IMR-90 (cell line): ENCODE results near the gene KCNF1. TPM values are rescaled to one million over a fixed set of nuclear protein-coding genes. Genes with fewer than 3 reads are reported as not detected.

Experiments used
- ATAC-seq: fragments of 200-7000 bp; cut with Tn5 transposase; 2 replicates; pipeline ENCODE4 v1.9.1; 2020; ENCODE audit warnings: low read depth, mild to moderate bottlenecking, moderate library complexity
- BruUV-seq: library from RNA; stranded (reverse); fragments of 400-500 nt; replicated peaks from 2 replicates; lab custom pipeline; 2021; lab: Mats Ljungman, UMichigan
- CTCF ChIA-PET: fragments of 300-600 bp; formaldehyde crosslinking; extraction: SDS; loops from one replicate; lab custom pipeline; 2021; ENCODE audit warnings: antibody characterized with exemption; lab: Yijun Ruan, JAX
- POLR2A ChIA-PET: fragments of 300-600 bp; sonication (Branson Sonifier 250); formaldehyde crosslinking; loops from one replicate; lab custom pipeline; 2022; ENCODE audit warnings: antibody characterized with exemption; ENCODE audit not compliant: unreplicated experiment; lab: Charles Lee
- DNase-seq: peaks from one replicate; pipeline ENCODE4 v3.0.0; 2013
- H2AFZ ChIP-seq: replicated peaks from 2 replicates; pipeline ENCODE3; 2013; ENCODE audit warnings: low read length, mild to moderate bottlenecking; ENCODE audit not compliant: poor library complexity
- H2AK5ac ChIP-seq: 2 replicates; pipeline ENCODE4 v1.6.1; 2013; ENCODE audit warnings: low read depth, low read length, inconsistent platforms
- H2AK9ac ChIP-seq: replicated peaks from 2 replicates; pipeline ENCODE3; 2013; ENCODE audit warnings: mild to moderate bottlenecking, low read depth, low read length, moderate library complexity; ENCODE audit not compliant: poor library complexity
- H2BK120ac ChIP-seq: 2 replicates; pipeline ENCODE4 v1.6.1; 2013; ENCODE audit warnings: low read depth, low read length, inconsistent platforms
- H2BK15ac ChIP-seq: 3 replicates; pipeline ENCODE4 v1.6.1; 2013; ENCODE audit warnings: low read depth, low read length, inconsistent platforms
- H2BK20ac ChIP-seq: 2 replicates; pipeline ENCODE4 v1.6.1; 2013; ENCODE audit warnings: low read depth, mild to moderate bottlenecking, inconsistent platforms, low read length, moderate library complexity
- H2BK5ac ChIP-seq: 2 replicates; pipeline ENCODE4 v1.6.1; 2013; ENCODE audit warnings: mild to moderate bottlenecking, low read depth, low read length, inconsistent platforms; ENCODE audit not compliant: poor library complexity, severe bottlenecking
- H3K14ac ChIP-seq: replicated peaks from 2 replicates; pipeline ENCODE4 v1.6.1; 2013; ENCODE audit warnings: low read depth, low read length, inconsistent platforms
- H3K18ac ChIP-seq: 2 replicates; pipeline ENCODE4 v1.6.1; 2013; ENCODE audit warnings: low read depth, low read length, control low read depth
- H3K23ac ChIP-seq: 2 replicates; pipeline ENCODE4 v1.6.1; 2013; ENCODE audit warnings: low read depth, low read length, inconsistent platforms
- H3K27ac ChIP-seq: 2 replicates; pipeline ENCODE4 v1.5.1; 2013; ENCODE audit warnings: mild to moderate bottlenecking, control low read depth, low read length; ENCODE audit not compliant: insufficient read depth
- H3K27me3 ChIP-seq: 2 replicates; pipeline ENCODE4 v1.6.1; 2013; ENCODE audit warnings: low read length; ENCODE audit not compliant: control insufficient read depth, insufficient read depth
- H3K36me3 ChIP-seq: 2 replicates; pipeline ENCODE4 v1.6.1; 2013; ENCODE audit warnings: low read length, mixed read lengths; ENCODE audit not compliant: control insufficient read depth, insufficient read depth
- H3K4ac ChIP-seq: 2 replicates; pipeline ENCODE4 v1.6.1; 2013; ENCODE audit warnings: low read depth, low read length, inconsistent platforms
- H3K4me1 ChIP-seq: 2 replicates; pipeline ENCODE4 v1.6.1; 2013; ENCODE audit warnings: low read length, mixed read lengths; ENCODE audit not compliant: control insufficient read depth, insufficient read depth
- H3K4me2 ChIP-seq: 2 replicates; pipeline ENCODE4 v1.6.1; 2013; ENCODE audit warnings: low read depth, mild to moderate bottlenecking, control low read depth, low read length, moderate library complexity
- H3K4me3 ChIP-seq: 2 replicates; pipeline ENCODE4 v1.5.1; 2013; ENCODE audit warnings: low read depth, mild to moderate bottlenecking, control low read depth, low read length, moderate library complexity; ENCODE audit not compliant: insufficient read depth
- H3K56ac ChIP-seq: 2 replicates; pipeline ENCODE4 v1.6.1; 2013; ENCODE audit warnings: low read length, inconsistent platforms; ENCODE audit not compliant: insufficient read depth; ENCODE audit errors: extremely low read depth
- H3K79me1 ChIP-seq, 2 experiments: 2 replicates each; pipeline ENCODE4 v1.6.1; 2013; ENCODE audit warnings: low read length in 2 of 2, inconsistent platforms in 1 of 2, low read depth in 1 of 2
- H3K9ac ChIP-seq: 2 replicates; pipeline ENCODE4 v1.6.1; 2013; ENCODE audit warnings: low read depth, low read length, control low read depth
- H3K9me1 ChIP-seq: 2 replicates; pipeline ENCODE4 v1.6.1; 2013; ENCODE audit warnings: low read length, inconsistent platforms; ENCODE audit not compliant: insufficient read depth
- H3K9me3 ChIP-seq: 2 replicates; pipeline ENCODE4 v1.6.1; 2013; ENCODE audit warnings: low read length; ENCODE audit not compliant: control insufficient read depth, insufficient read depth
- H4K20me1 ChIP-seq: 2 replicates; pipeline ENCODE4 v1.6.1; 2013; ENCODE audit warnings: low read length, inconsistent platforms; ENCODE audit not compliant: insufficient read depth
- H4K5ac ChIP-seq: 2 replicates; pipeline ENCODE4 v1.6.1; 2013; ENCODE audit warnings: mild to moderate bottlenecking, low read depth, low read length, control low read depth
- H4K8ac ChIP-seq, 2 experiments: 2 replicates each; pipeline ENCODE4 v1.6.1; 2013; ENCODE audit warnings: low read depth in 2 of 2, low read length in 2 of 2, control low read depth in 1 of 2, inconsistent platforms in 1 of 2
- H4K91ac ChIP-seq: 2 replicates; pipeline ENCODE4 v1.6.1; 2013; ENCODE audit warnings: low read depth, low read length, inconsistent platforms; ENCODE audit not compliant: insufficient read depth
- BHLHE40 ChIP-seq: fragments of 150-350 bp; IDR thresholded peaks from 2 replicates; pipeline ENCODE4 v1.6.1; 2016; ENCODE audit warnings: mild to moderate bottlenecking, low read depth, low read length
- CEBPB ChIP-seq: IDR thresholded peaks from 2 replicates; pipeline ENCODE4 v1.6.1; 2012; ENCODE audit warnings: low read depth, low read length, improper control_type of control experiment
- CHD1 ChIP-seq: IDR thresholded peaks from 2 replicates; pipeline ENCODE4 v1.6.1; 2012; ENCODE audit warnings: low read depth, low read length, improper control_type of control experiment
- CTCF ChIP-seq: conservative IDR thresholded peaks from 2 replicates; pipeline ENCODE4 v1.5.1; 2012; ENCODE audit warnings: mild to moderate bottlenecking, low read depth, low read length, improper control_type of control experiment
- ELK1 ChIP-seq: fragments of 150-350 bp; IDR thresholded peaks from 2 replicates; pipeline ENCODE4 v1.6.1; 2016; ENCODE audit warnings: low read depth, mild to moderate bottlenecking, low read length, moderate library complexity, borderline replicate concordance
- FOS ChIP-seq: fragments of 150-350 bp; IDR thresholded peaks from 2 replicates; pipeline ENCODE4 v1.6.1; 2016; ENCODE audit warnings: low read depth, low read length
- MAFK ChIP-seq: IDR thresholded peaks from 2 replicates; pipeline ENCODE4 v1.6.1; 2012; ENCODE audit warnings: low read depth, low read length, improper control_type of control experiment
- MAZ ChIP-seq: IDR thresholded peaks from 2 replicates; pipeline ENCODE4 v1.6.1; 2012; ENCODE audit warnings: low read depth, mild to moderate bottlenecking, low read length, improper control_type of control experiment, moderate library complexity, borderline replicate concordance
- MXI1 ChIP-seq: IDR thresholded peaks from 2 replicates; pipeline ENCODE4 v1.6.1; 2012; ENCODE audit warnings: low read depth, mild to moderate bottlenecking, low read length, moderate library complexity, borderline replicate concordance
- NFE2L2 ChIP-seq: fragments of 150-350 bp; IDR thresholded peaks from 2 replicates; pipeline ENCODE4 v1.6.1; 2016; ENCODE audit warnings: low read depth, mild to moderate bottlenecking, low read length
- POLR2A ChIP-seq: IDR thresholded peaks from 2 replicates; pipeline ENCODE4 v1.6.1; 2012; ENCODE audit warnings: mild to moderate bottlenecking, low read depth, low read length
- RAD21 ChIP-seq: IDR thresholded peaks from 2 replicates; pipeline ENCODE4 v1.6.1; 2012; ENCODE audit warnings: low read length, improper control_type of control experiment
- RCOR1 ChIP-seq: IDR thresholded peaks from 2 replicates; pipeline ENCODE4 v1.6.1; 2012; ENCODE audit warnings: mild to moderate bottlenecking, low read length, improper control_type of control experiment; ENCODE audit not compliant: insufficient replicate concordance
- RFX5 ChIP-seq: IDR thresholded peaks from 2 replicates; pipeline ENCODE4 v1.8.0; 2012; ENCODE audit warnings: low read depth, mild to moderate bottlenecking, low read length, moderate library complexity
- SMC3 ChIP-seq: fragments of 150-350 bp; IDR thresholded peaks from 2 replicates; pipeline ENCODE4 v1.6.1; 2016; ENCODE audit warnings: low read depth, mild to moderate bottlenecking, antibody characterized with exemption, low read length, moderate library complexity
- USF2 ChIP-seq: fragments of 150-350 bp; IDR thresholded peaks from 2 replicates; pipeline ENCODE4 v1.6.1; 2017; ENCODE audit warnings: mild to moderate bottlenecking, antibody characterized with exemption, low read length, low read depth
- WGBS, 2 experiments: methylation state at CpG; one replicate each; pipeline versions ENCODE4 v1.1.5 to v1.1.7; 2013; ENCODE audit warnings: missing lambda C conversion rate in 2 of 2; ENCODE audit not compliant: insufficient read length in 1 of 2; ENCODE audit errors: extremely low coverage in 2 of 2; 5-methylcytosine and 5-hydroxymethylcytosine counted together
- dilution Hi-C: fragments of 300-500 bp; cut with HindIII; formaldehyde crosslinking; loops from one replicate; pipeline ENCODE4 v1.14.3; 2018; ENCODE audit warnings: low sequenced_read_pairs; ENCODE audit not compliant: unreplicated experiment
- in situ Hi-C: fragments of 300-500 bp; cut with MboI; formaldehyde crosslinking; loops from 3 replicates; pipeline ENCODE4 v1.14.3; 2019; ENCODE audit warnings: low sequenced_read_pairs, inconsistent platforms, mixed read lengths
- intact Hi-C: fragments of 100-400 bp; cut with micrococcal nuclease; formaldehyde crosslinking; loops from 2 replicates; pipeline ENCODE4 v1.10.0; 2022
- polyA plus RNA-seq, 3 experiments: library from polyadenylated mRNA; depleted of rRNA; stranded (reverse); fragments of >200 nt; gene quantifications; 2 replicates each; pipeline ENCODE4 v1.2.3, GENCODE V29; 2012; ENCODE audit warnings: low replicate concordance in 1 of 3
- total RNA-seq: library from RNA; depleted of rRNA; stranded (reverse); fragments of >200 nt; gene quantifications from 2 replicates; pipeline ENCODE4 v1.2.3, GENCODE V29; 2012

The KCNF1 gene
- total and polyA plus RNA-seq, 2 of the 4 experiments (the other 2 are of a cell fraction), result 0.54 to 1.4 TPM

- Histone ChIP-seq H4K8ac (no peak overlapping the region), H2BK15ac (no peak overlapping the region), H2BK120ac (no peak overlapping the region; the same call in 1 of the 2 replicates), H3K9me1 (peaks cover 4% of the 10 kb centered on the region; the same call in 1 of the 2 replicates), H3K4me3 (no peak overlapping the region), H3K56ac (no peak overlapping the region), H3K4me2 (no peak overlapping the region), H3K9me3 (no peaks in the 10 kb centered on the region), H2BK5ac (no peak overlapping the region), H3K14ac (no peak overlapping the region), H2BK20ac (0 out of 2 replicates have a peak overlapping the region, but pooled peaks have one; percentile 11), H3K4ac (no peak overlapping the region), H2AK5ac (peak overlapping the region; percentile 86), H4K91ac (no peak overlapping the region), H3K27ac (no peak overlapping the region), H3K27me3 (no peaks in the 10 kb centered on the region), H3K23ac (no peak overlapping the region), H3K4me1 (no peaks in the 10 kb centered on the region), H2AFZ (peak overlapping the region; percentile 53), H3K9ac (no peak overlapping the region), H4K5ac (no peak overlapping the region), H4K20me1 (no peaks in the 10 kb centered on the region), H3K79me1 (peaks cover 0 to 23% of the 10 kb centered on the region in 2 experiments; a peak in 2 of 4 replicates), H3K18ac (no peak overlapping the region), H2AK9ac (peak overlapping the region; percentile 35), H3K36me3 (no peaks in the 10 kb centered on the region)
- TF ChIP-seq MAZ, result no peak
- no peak for TF ChIP-seq NFE2L2
- no peak for TF ChIP-seq SMC3
- TF ChIP-seq CHD1, result no peak
- no peak for TF ChIP-seq CEBPB
- no peak for TF ChIP-seq MAFK
- no peak for TF ChIP-seq ELK1
- no peak for TF ChIP-seq FOS
- no peak for TF ChIP-seq POLR2A
- TF ChIP-seq RAD21, result no peak
- no peak for TF ChIP-seq RCOR1
- TF ChIP-seq RFX5, result no peak
- no peak for TF ChIP-seq USF2
- no peak for TF ChIP-seq MXI1
- TF ChIP-seq BHLHE40, result no peak
- no peak for TF ChIP-seq CTCF
- 95% methylated on average over 4 of the region's 11 CpGs; no CpG with 5 or more reads in 1 of the 2 experiments for WGBS, 2 experiments
- DNase-seq, result no peak
- intact Hi-C loops (loop anchor here (2.0 to 5.0 kb wide), 2 partner anchors 78 to 214 kb away; no protein-coding TSS in a partner anchor), in situ Hi-C loops (no loop called here), dilution Hi-C loops (no loop called here)
- ATAC-seq, result no peak
- ChIA-PET CTCF (interaction anchor here (1.0 kb wide), 1 partner anchor 214 kb away, joined by 3 read pairs; no protein-coding TSS in a partner anchor), POLR2A (no interaction called here)
- no TSS peak for BruUV-seq
These were observed 1.1 kb upstream of the KCNF1 start for GRCh38 chr2:10910625-10911024.
